ENCODE measurements around the gene ODF4.

GRCh38 chr17:8332688-8333087 is 7.0 kb upstream of the ODF4 start:
- no peak for TF ChIP-seq CTCF (IDR thresholded peaks at IDR 0.05)
- TF ChIP-seq ZFX (IDR thresholded peaks at IDR 0.05; ENCODE audit: borderline replicate concordance) = no peak

Measured in 22Rv1 (cell line).